HCT116 (cell line): Measurements from ENCODE around the gene VARS1. TPM values are rescaled to one million over a fixed set of nuclear protein-coding genes. Genes with fewer than 3 reads are reported as not detected.

Source experiments
- ATAC-seq: fragments of 200-7000 bp; cut with Tn5 transposase; 2 replicates; pipeline ENCODE4 v1.9.1; 2020; ENCODE audit warnings: mild to moderate bottlenecking, moderate library complexity
- BruUV-seq: library from RNA; stranded (reverse); fragments of 400-500 nt; replicated peaks from 2 replicates; lab custom pipeline; 2021; lab: Mats Ljungman, UMichigan
- CTCF ChIA-PET: fragments of 300-600 bp; sonication (Branson Sonifier 250); formaldehyde crosslinking; loops from one replicate; lab custom pipeline; 2021; ENCODE audit warnings: antibody characterized with exemption; lab: Charles Lee
- POLR2A ChIA-PET: fragments of 300-600, 350-600 bp; sonication (Branson Sonifier 250); formaldehyde crosslinking; loops from one replicate; lab custom pipeline; 2021; ENCODE audit warnings: antibody characterized with exemption; lab: Charles Lee
- RAD21 ChIA-PET, 2 experiments: fragments of 300-600 bp; sonication (Branson Sonifier 250); formaldehyde crosslinking; loops; one replicate each; lab custom pipeline; 2023; ENCODE audit warnings: low total read pairs in 2 of 2; ENCODE audit not compliant: uncharacterized antibody in 2 of 2, unreplicated experiment in 2 of 2, low non-redundant PET in 1 of 2; lab: Charles Lee
- DNase-seq: peaks from one replicate; pipeline ENCODE4 v3.0.0-alpha.2; 2010; ENCODE audit warnings: low read depth, low spot score
- H2AFZ ChIP-seq: fragments of 200-600 bp; shearing (Covaris generic), sonication (generic); 2 replicates; pipeline ENCODE4 v1.6.1; 2017; ENCODE audit warnings: low read depth, mixed run types, mixed read lengths, antibody characterized with exemption, low read length; ENCODE audit not compliant: poor library complexity, severe bottlenecking
- H3K27ac ChIP-seq: 2 replicates; pipeline ENCODE4 v1.5.1; 2012; ENCODE audit warnings: low read depth, low read length
- H3K27me3 ChIP-seq: fragments of 200-600 bp; sonication (generic); 2 replicates; pipeline ENCODE4 v1.6.1; 2016; ENCODE audit warnings: mixed run types, low read length, mixed read lengths; ENCODE audit not compliant: insufficient read depth
- H3K36me3 ChIP-seq, 2 experiments: fragments of 200-500 bp in 1 of 2; fragments of 200-600 bp in 1 of 2; sonication (Bioruptor generic) in 1 of 2; sonication (generic) in 1 of 2; 2 replicates each; pipeline versions ENCODE4 v1.5.1 to v1.6.1; 2014 to 2016; ENCODE audit warnings: low read length in 2 of 2, inconsistent platforms in 1 of 2, mixed read lengths in 1 of 2, mixed run types in 1 of 2; ENCODE audit not compliant: insufficient read depth in 2 of 2, control insufficient read depth in 1 of 2
- H3K4me1 ChIP-seq, 2 experiments: fragments of 200-600 bp in 1 of 2; sonication (generic) in 1 of 2; 2 replicates each; pipeline versions ENCODE4 v1.5.1 to v1.6.1; 2012 to 2017; ENCODE audit warnings: low read length in 2 of 2, inconsistent platforms in 1 of 2, mild to moderate bottlenecking in 1 of 2, mixed read lengths in 1 of 2, mixed run types in 1 of 2, moderate library complexity in 1 of 2; ENCODE audit not compliant: insufficient read depth in 2 of 2, control insufficient read depth in 1 of 2
- H3K4me2 ChIP-seq: fragments of 200-600 bp; sonication (generic); 2 replicates; pipeline ENCODE4 v1.6.1; 2017; ENCODE audit warnings: mixed run types, low read length, mixed read lengths
- H3K4me3 ChIP-seq, 2 experiments: fragments of 200-600 bp in 1 of 2; sonication (generic) in 1 of 2; replicated peaks in 1 of 2; 2 replicates each; pipeline ENCODE4 v1.5.1; 2011 to 2016; ENCODE audit warnings: low read length in 2 of 2, control low read depth in 1 of 2, low read depth in 1 of 2, mild to moderate bottlenecking in 1 of 2, mixed read lengths in 1 of 2, mixed run types in 1 of 2
- H3K79me2 ChIP-seq: fragments of 200-600 bp; sonication (generic); 2 replicates; pipeline ENCODE4 v1.6.1; 2017; ENCODE audit warnings: mild to moderate bottlenecking, mixed run types, low read length, moderate library complexity, mixed read lengths; ENCODE audit not compliant: insufficient read depth
- H3K9ac ChIP-seq: fragments of 200-600 bp; sonication (generic); 2 replicates; pipeline ENCODE4 v1.6.1; 2016; ENCODE audit warnings: low read length, mixed read lengths
- H3K9me2 ChIP-seq: fragments of 200-600 bp; sonication (generic), shearing (Covaris generic); 2 replicates; pipeline ENCODE4 v1.6.1; 2017; ENCODE audit warnings: mixed run types, mild to moderate bottlenecking, moderate library complexity; ENCODE audit not compliant: insufficient read depth
- H3K9me3 ChIP-seq, 2 experiments: fragments of 200-500 bp in 1 of 2; fragments of 200-600 bp in 1 of 2; sonication (Bioruptor generic) in 1 of 2; sonication (generic) in 1 of 2; 2 replicates each; pipeline ENCODE4 v1.6.1; 2014 to 2017; ENCODE audit warnings: low read length in 2 of 2, mixed read lengths in 2 of 2, inconsistent platforms in 1 of 2, low read depth in 1 of 2, mild to moderate bottlenecking in 1 of 2, mixed run types in 1 of 2, moderate library complexity in 1 of 2; ENCODE audit not compliant: control insufficient read depth in 1 of 2, insufficient read depth in 1 of 2
- H4K20me1 ChIP-seq: fragments of 200-600 bp; sonication (generic), shearing (Covaris generic); 2 replicates; pipeline ENCODE4 v1.6.1; 2017; ENCODE audit warnings: mixed run types, mild to moderate bottlenecking, moderate library complexity; ENCODE audit not compliant: insufficient read depth
- CBX3 ChIP-seq: IDR thresholded peaks from 2 replicates; pipeline ENCODE4 v1.6.1; 2012; ENCODE audit warnings: low read depth
- CEBPB ChIP-seq: IDR thresholded peaks from 2 replicates; pipeline ENCODE4 v1.6.1; 2012; ENCODE audit warnings: low read depth
- EGR1 ChIP-seq: IDR thresholded peaks from 2 replicates; pipeline ENCODE4 v1.6.1; 2012; ENCODE audit warnings: low read depth
- ELF1 ChIP-seq: IDR thresholded peaks from 2 replicates; pipeline ENCODE4 v1.6.1; 2012; ENCODE audit warnings: low read depth, borderline replicate concordance
- FOSL1 ChIP-seq: IDR thresholded peaks from 2 replicates; pipeline ENCODE4 v1.6.1; 2012; ENCODE audit warnings: low read depth
- POLR2A ChIP-seq: IDR thresholded peaks from 2 replicates; pipeline ENCODE4 v1.7.0; 2011; ENCODE audit warnings: borderline replicate concordance; ENCODE audit not compliant: insufficient read depth, insufficient read length; ENCODE audit errors: extremely low read depth
- POLR2AphosphoS5 ChIP-seq: IDR thresholded peaks from 2 replicates; pipeline ENCODE4 v1.6.1; 2011; ENCODE audit warnings: mild to moderate bottlenecking, low read depth, low read length, moderate library complexity
- RAD21 ChIP-seq: IDR thresholded peaks from 2 replicates; pipeline ENCODE4 v1.6.1; 2012; ENCODE audit warnings: low read depth, mild to moderate bottlenecking
- SIN3A ChIP-seq: IDR thresholded peaks from 2 replicates; pipeline ENCODE4 v1.6.1; 2012; ENCODE audit warnings: low read depth
- YY1 ChIP-seq: IDR thresholded peaks from 2 replicates; pipeline ENCODE4 v1.6.1; 2011; ENCODE audit warnings: low read length, low read depth, moderate library complexity, mild to moderate bottlenecking; ENCODE audit not compliant: insufficient replicate concordance; ENCODE audit errors: extremely low read depth
- intact Hi-C: fragments of 100-400 bp; cut with micrococcal nuclease; formaldehyde crosslinking; loops from 2 replicates; pipeline ENCODE4 v1.10.0; 2022
- total RNA-seq: library from RNA; stranded (reverse); gene quantifications from one replicate; pipeline ENCODE4 v1.2.1, GENCODE V29; 2021; ENCODE audit not compliant: unreplicated experiment
- TF ChIP-seq, protein P1 (sequence below): IDR thresholded peaks from 2 replicates; pipeline ENCODE4 v1.6.1; 2012
- TF ChIP-seq, protein P2 (sequence below): IDR thresholded peaks from 2 replicates; pipeline ENCODE4 v1.6.1; 2011; ENCODE audit warnings: mild to moderate bottlenecking, low read length, moderate library complexity; ENCODE audit not compliant: insufficient replicate concordance; ENCODE audit errors: extremely low read depth
- TF ChIP-seq, protein P3 (sequence below), 3 experiments: fragments of 200-600 bp in 1 of 3; sonication (generic) in 1 of 3; IDR thresholded peaks in 2 of 3; conservative IDR thresholded peaks in 1 of 3; 2 replicates each; pipeline ENCODE4 v1.5.1; 2012 to 2017; ENCODE audit warnings: low read depth in 2 of 3, low read length in 2 of 3, antibody characterized with exemption in 1 of 3, borderline replicate concordance in 1 of 3, control low read depth in 1 of 3, mild to moderate bottlenecking in 1 of 3, mixed read lengths in 1 of 3, mixed run types in 1 of 3, moderate library complexity in 1 of 3; ENCODE audit not compliant: insufficient read depth in 1 of 3

Gene VARS1
- total RNA-seq, 1 experiment from 2014 or later: 254 TPM

DNA sequence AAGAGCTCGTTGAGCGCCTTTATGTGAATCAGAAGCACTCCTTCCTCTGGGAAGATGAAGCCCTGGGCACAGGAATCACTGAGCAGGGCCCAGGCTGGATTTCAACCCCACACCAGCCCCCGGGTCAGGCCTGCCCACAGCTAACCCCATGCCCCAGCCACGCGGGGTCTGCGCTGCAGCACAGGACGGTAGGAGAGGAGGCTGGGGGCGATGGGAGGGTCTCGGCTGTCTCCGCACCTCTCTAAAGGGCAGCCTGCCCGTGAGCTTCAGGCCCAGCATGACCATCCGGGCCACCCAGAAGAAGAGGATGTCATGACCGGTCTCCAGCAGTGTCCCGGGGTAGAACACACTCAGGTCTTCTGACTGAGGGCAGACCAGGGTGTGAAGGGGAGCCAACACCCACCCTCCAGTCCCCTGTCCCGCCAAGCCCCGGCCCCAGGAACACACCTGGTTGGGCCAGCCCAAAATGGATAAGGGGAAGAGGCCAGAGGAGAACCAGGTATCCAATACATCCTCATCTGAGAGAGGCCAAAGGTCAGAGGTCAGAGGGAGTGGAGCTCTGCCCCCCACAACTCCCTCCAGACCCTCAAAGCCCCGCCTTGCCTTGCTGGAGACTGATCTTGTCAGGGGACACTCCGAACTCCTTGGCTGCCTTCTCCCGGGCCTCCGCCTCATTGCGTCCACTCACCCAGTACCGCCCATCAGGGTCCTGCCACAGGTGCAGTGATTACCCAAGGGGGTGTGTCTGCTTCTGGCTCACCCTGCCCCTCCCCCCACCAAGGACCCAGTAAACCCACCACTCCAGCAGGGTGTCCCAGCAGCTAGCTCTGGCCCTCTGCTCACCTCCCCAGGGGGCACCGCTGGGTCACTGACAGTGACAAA, 14.1 kb downstream of the VARS1 start:
- ATAC-seq: no peak
- Histone ChIP-seq H4K20me1 (no peaks in the 10 kb centered on the region), H3K27me3 (no peaks in the 10 kb centered on the region), H3K36me3 (peaks cover 31 to 57% of the 10 kb centered on the region in 2 experiments), H3K4me1 (peaks cover 15 to 21% of the 10 kb centered on the region in 2 experiments), H3K4me3 (no peak overlapping the region), H3K27ac (no peak overlapping the region; the same call in 1 of the 2 replicates), H3K79me2 (peaks cover 5% of the 10 kb centered on the region; the same call in 1 of the 2 replicates), H3K9ac (no peak overlapping the region), H2AFZ (no peak overlapping the region)
- ChIA-PET POLR2A (no interaction called here), RAD21 (no interaction called here), CTCF (no interaction called here)
- BruUV-seq: no TSS peak
- intact Hi-C loops: no loop called here
- DNase-seq: no peak
- TF ChIP-seq FOSL1 (no peak), SIN3A (no peak), ELF1 (no peak), CEBPB (no peak), RAD21 (no peak), EGR1 (no peak), CBX3 (no peak), POLR2AphosphoS5 (no peak), POLR2A (no peak), YY1 (no peak)
- TF ChIP-seq, protein P1, sequence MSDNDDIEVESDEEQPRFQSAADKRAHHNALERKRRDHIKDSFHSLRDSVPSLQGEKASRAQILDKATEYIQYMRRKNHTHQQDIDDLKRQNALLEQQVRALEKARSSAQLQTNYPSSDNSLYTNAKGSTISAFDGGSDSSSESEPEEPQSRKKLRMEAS: no peak
- TF ChIP-seq, protein P2, sequence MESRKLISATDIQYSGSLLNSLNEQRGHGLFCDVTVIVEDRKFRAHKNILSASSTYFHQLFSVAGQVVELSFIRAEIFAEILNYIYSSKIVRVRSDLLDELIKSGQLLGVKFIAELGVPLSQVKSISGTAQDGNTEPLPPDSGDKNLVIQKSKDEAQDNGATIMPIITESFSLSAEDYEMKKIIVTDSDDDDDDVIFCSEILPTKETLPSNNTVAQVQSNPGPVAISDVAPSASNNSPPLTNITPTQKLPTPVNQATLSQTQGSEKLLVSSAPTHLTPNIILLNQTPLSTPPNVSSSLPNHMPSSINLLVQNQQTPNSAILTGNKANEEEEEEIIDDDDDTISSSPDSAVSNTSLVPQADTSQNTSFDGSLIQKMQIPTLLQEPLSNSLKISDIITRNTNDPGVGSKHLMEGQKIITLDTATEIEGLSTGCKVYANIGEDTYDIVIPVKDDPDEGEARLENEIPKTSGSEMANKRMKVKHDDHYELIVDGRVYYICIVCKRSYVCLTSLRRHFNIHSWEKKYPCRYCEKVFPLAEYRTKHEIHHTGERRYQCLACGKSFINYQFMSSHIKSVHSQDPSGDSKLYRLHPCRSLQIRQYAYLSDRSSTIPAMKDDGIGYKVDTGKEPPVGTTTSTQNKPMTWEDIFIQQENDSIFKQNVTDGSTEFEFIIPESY: no peak
- TF ChIP-seq, protein P3, sequence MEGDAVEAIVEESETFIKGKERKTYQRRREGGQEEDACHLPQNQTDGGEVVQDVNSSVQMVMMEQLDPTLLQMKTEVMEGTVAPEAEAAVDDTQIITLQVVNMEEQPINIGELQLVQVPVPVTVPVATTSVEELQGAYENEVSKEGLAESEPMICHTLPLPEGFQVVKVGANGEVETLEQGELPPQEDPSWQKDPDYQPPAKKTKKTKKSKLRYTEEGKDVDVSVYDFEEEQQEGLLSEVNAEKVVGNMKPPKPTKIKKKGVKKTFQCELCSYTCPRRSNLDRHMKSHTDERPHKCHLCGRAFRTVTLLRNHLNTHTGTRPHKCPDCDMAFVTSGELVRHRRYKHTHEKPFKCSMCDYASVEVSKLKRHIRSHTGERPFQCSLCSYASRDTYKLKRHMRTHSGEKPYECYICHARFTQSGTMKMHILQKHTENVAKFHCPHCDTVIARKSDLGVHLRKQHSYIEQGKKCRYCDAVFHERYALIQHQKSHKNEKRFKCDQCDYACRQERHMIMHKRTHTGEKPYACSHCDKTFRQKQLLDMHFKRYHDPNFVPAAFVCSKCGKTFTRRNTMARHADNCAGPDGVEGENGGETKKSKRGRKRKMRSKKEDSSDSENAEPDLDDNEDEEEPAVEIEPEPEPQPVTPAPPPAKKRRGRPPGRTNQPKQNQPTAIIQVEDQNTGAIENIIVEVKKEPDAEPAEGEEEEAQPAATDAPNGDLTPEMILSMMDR (IDR thresholded peaks at IDR 0.05 in 2 of 3, conservative IDR thresholded peaks at IDR 0.05 in 1 of 3; ENCODE audit: borderline replicate concordance in 1 of 3, insufficient read depth in 1 of 3, low read depth in 2 of 3, low read length in 2 of 3): no peak
- TF ChIP-seq, all 23 proteins: peak for 0
- no peak overlapping the region for H3K4me2 ChIP-seq
- no peaks in the 10 kb centered on the region for H3K9me2 ChIP-seq
- H3K9me3 ChIP-seq: no peaks in the 10 kb centered on the region
